ENCODE results near the gene CTRL.

DNA sequence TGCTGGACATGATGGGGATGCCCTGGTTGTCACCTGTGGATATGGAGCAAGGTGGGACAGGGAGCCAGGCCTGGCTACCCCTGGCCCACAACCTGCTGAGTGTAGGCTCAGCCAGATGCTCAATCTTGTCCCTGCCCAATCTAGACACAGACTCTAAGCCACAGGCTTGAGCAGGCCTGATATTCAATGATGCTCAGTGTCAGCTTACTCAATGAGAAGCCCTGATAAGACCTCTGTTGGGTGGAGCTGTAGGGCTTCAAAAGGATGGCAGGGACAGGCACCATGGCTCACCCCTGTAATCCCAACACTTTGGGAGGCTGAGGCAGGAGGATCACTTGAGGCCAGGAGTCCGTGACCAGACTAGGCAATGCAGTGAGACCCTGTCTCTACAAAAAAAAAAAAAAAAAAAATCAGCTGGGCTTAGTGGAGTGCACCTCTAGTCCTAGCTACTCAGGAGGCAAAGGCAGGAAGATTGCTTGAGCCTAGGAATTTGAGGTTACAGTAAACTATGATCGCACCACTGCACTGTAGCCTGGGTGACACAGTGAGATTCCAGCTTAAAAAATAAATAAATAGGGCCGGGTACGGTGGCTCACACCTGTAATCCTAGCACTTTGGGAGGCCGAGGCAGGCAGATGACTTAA is 8.9 kb upstream of the CTRL start:
- TF ChIP-seq, protein P1, sequence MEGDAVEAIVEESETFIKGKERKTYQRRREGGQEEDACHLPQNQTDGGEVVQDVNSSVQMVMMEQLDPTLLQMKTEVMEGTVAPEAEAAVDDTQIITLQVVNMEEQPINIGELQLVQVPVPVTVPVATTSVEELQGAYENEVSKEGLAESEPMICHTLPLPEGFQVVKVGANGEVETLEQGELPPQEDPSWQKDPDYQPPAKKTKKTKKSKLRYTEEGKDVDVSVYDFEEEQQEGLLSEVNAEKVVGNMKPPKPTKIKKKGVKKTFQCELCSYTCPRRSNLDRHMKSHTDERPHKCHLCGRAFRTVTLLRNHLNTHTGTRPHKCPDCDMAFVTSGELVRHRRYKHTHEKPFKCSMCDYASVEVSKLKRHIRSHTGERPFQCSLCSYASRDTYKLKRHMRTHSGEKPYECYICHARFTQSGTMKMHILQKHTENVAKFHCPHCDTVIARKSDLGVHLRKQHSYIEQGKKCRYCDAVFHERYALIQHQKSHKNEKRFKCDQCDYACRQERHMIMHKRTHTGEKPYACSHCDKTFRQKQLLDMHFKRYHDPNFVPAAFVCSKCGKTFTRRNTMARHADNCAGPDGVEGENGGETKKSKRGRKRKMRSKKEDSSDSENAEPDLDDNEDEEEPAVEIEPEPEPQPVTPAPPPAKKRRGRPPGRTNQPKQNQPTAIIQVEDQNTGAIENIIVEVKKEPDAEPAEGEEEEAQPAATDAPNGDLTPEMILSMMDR (IDR thresholded peaks at IDR 0.05) = no peak
- TF ChIP-seq POLR2A (IDR thresholded peaks at IDR 0.05) = no peak

All from testis (tissue), 2 donors.